ENCODE results near the gene ASTN2. TPM values are rescaled to one million over a fixed set of nuclear protein-coding genes. Genes with fewer than 3 reads are reported as not detected.
A peak's percentile ranks its signal among the peaks of the same experiment; 100 is the strongest.

ASTN2 gene
- total RNA-seq, 1 donor from 2014 or later: 29.0 TPM

GRCh38 chr9:117164512-117164911, 250.3 kb downstream of the ASTN2 start:
- H3K4me3 Mint-ChIP-seq (ENCODE audit: low read depth): no peak overlapping the region
- no peaks in the 10 kb centered on the region for H3K4me1 Mint-ChIP-seq (ENCODE audit: low read depth)
- no peak for TF ChIP-seq CTCF (IDR thresholded peaks at IDR 0.05; ENCODE audit: unreplicated experiment)
- H3K9me3 Mint-ChIP-seq (ENCODE audit: low read depth): no peaks in the 10 kb centered on the region
- no peak overlapping the region for H3K27ac Mint-ChIP-seq
- no peaks in the 10 kb centered on the region for H3K27me3 Mint-ChIP-seq
- H3K36me3 Mint-ChIP-seq (ENCODE audit: insufficient read depth): no peaks in the 10 kb centered on the region
- no peak for DNase-seq (ENCODE audit: low spot score, unreplicated experiment)

- peak; percentile 17 for TF ChIP-seq CTCF (IDR thresholded peaks at IDR 0.05; ENCODE audit: unreplicated experiment)
- H3K4me1 Mint-ChIP-seq (ENCODE audit: low read depth): no peaks in the 10 kb centered on the region
- no peaks in the 10 kb centered on the region for H3K36me3 Mint-ChIP-seq (ENCODE audit: insufficient read depth)
- H3K9me3 Mint-ChIP-seq (ENCODE audit: low read depth): no peaks in the 10 kb centered on the region
- H3K27me3 Mint-ChIP-seq: no peaks in the 10 kb centered on the region
- no peak overlapping the region for H3K27ac Mint-ChIP-seq
- DNase-seq (ENCODE audit: low spot score, unreplicated experiment): no peak
- no peak overlapping the region for H3K4me3 Mint-ChIP-seq (ENCODE audit: low read depth)
Observed at GRCh38 chr9:117160254-117160653, 254.6 kb downstream of the ASTN2 start.

- H3K27me3 Mint-ChIP-seq: no peaks in the 10 kb centered on the region
- no peak overlapping the region for H3K27ac Mint-ChIP-seq
- H3K4me1 Mint-ChIP-seq (ENCODE audit: low read depth): no peaks in the 10 kb centered on the region
- no peak for TF ChIP-seq CTCF (IDR thresholded peaks at IDR 0.05; ENCODE audit: unreplicated experiment)
- DNase-seq (ENCODE audit: low spot score, unreplicated experiment): no peak
- H3K36me3 Mint-ChIP-seq (ENCODE audit: insufficient read depth): no peaks in the 10 kb centered on the region
- H3K4me3 Mint-ChIP-seq (ENCODE audit: low read depth): no peak overlapping the region
- no peaks in the 10 kb centered on the region for H3K9me3 Mint-ChIP-seq (ENCODE audit: low read depth)
Observed at GRCh38 chr9:117156771-117157535, 257.9 kb downstream of the ASTN2 start.

- Mint-ChIP-seq H3K27ac (no peak overlapping the region), H3K4me3 (ENCODE audit: low read depth) (no peak overlapping the region), H3K27me3 (no peaks in the 10 kb centered on the region), H3K9me3 (ENCODE audit: low read depth) (no peaks in the 10 kb centered on the region), H3K36me3 (ENCODE audit: insufficient read depth) (no peaks in the 10 kb centered on the region), H3K4me1 (ENCODE audit: low read depth) (no peaks in the 10 kb centered on the region)
- no peak for TF ChIP-seq CTCF (IDR thresholded peaks at IDR 0.05; ENCODE audit: unreplicated experiment)
- DNase-seq (ENCODE audit: low spot score, unreplicated experiment): no peak
Observed at GRCh38 chr9:117156144-117156688, 258.6 kb downstream of the ASTN2 start.

- no peak overlapping the region for H3K4me3 Mint-ChIP-seq (ENCODE audit: low read depth)
- no peak for DNase-seq (ENCODE audit: low spot score, unreplicated experiment)
- no peaks in the 10 kb centered on the region for H3K27me3 Mint-ChIP-seq
- no peaks in the 10 kb centered on the region for H3K4me1 Mint-ChIP-seq (ENCODE audit: low read depth)
- H3K9me3 Mint-ChIP-seq (ENCODE audit: low read depth): no peaks in the 10 kb centered on the region
- H3K36me3 Mint-ChIP-seq (ENCODE audit: insufficient read depth): no peaks in the 10 kb centered on the region
- H3K27ac Mint-ChIP-seq: no peak overlapping the region
- no peak for TF ChIP-seq CTCF (IDR thresholded peaks at IDR 0.05; ENCODE audit: unreplicated experiment)
Observed at GRCh38 chr9:117153021-117153420, 261.8 kb downstream of the ASTN2 start.

Measured in progenitor cell of endocrine pancreas (in vitro differentiated cells).